ENCODE results near the gene SDF2.
"Not testable (repeated sequence)": the region's sequence is repeated elsewhere in the genome, so short reads cannot be mapped to it uniquely, and the experiment has no call there.

The SDF2 gene

DNA sequence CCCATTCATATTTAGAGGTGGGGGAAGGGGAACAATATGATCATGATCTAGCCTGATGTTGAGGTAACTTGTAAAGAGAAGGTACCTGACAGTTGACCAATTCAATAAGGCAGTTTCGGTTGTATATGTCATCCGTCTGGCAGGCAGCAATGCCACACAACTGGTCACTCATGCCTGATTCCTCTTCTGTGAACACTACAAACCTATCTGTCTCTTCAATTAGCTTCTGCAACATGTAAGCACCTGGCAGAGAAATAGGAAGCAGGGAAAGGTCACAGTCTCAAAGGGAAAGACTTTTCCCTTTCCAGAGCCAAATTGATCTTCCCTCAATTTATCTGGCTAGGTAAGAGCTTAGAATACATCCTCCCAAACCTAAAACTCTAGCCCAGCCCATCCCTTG, 37.6 kb downstream of the SDF2 start:
- DNase-seq: no peak

DNA sequence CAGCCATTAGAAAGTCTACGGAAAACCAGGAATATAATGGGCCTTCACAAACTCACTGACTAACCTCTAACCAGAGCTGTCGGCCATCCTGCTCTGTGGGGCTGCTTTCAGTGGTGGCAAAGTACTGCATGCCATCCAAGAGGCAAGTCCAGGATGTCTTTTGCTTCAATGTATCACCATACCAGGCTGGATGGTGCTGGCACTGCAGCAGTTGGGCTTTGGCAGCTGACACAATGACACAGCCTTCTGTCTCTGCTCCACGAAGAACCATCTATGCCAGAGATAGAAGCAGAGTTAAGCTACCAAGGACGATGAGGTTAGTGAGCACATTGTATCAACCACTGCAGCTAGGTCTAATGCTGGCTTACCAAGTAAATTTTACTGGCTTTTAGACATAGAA, 38.0 kb downstream of the SDF2 start:
- DNase-seq: no peak

- DNase-seq: no peak
These were observed 39.5 kb downstream of the SDF2 start for GRCh38 chr17:28622186-28622585.

DNA sequence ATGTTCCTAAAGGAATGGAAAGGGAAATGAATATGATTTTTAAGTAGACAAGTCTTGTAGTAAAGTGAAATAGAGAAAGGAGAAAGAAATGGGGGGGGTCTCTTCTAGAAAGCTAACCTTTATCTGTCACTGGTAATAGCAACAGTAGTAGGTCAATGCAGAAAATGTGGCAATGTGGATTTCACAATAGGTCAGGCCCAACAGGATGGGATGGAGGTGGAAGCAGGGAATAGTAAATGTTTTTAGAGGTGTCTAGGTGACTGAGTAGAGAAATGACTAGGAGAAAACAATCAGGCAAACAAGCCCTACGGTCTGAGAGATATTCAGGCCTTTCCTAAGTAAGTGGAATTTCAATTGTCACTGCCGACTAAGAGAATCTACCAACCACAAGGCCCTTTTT, 41.7 kb downstream of the SDF2 start:
- DNase-seq: no peak

DNA sequence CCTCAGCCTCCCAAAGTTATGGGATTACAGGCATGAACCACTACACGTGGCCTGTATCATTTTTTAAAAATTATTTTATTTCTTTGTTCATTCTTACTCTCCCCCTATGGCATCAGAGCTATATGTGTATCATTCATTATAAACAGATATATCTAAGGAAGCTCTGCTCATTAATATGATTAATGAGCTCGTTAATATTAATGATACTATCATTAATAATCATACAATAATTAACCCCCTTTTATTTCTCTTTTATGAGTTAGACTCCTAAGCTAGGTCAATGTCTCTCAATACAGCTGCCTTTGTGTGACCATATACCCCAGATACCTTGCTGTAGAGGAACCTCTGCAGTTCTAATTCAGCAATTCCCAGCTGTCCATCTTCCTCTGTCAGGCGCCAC, 43.2 kb downstream of the SDF2 start:
- DNase-seq: no peak

DNA sequence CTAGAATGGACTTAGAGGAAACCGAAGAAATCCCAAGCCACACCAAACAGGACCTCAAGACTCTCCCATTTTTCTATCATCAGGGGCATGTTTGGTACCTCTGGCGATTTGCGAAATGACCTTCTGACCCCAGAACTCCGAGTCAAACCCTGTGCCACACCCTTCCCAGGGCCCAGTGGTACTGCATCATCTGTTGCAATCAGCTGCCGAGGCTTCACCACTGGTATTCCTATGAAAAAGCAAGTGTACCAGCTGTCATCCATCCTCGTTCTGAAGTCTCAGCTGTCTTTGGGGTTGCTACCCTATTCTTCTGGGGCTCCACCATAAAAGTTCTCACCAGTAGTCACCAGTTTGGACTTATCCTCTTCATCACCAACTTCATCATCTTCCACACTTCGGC, 45.4 kb downstream of the SDF2 start:
- DNase-seq: no peak

- no peak for DNase-seq
These were observed 46.3 kb downstream of the SDF2 start for GRCh38 chr17:28615260-28615940.

- DNase-seq: no peak
These were observed 47.8 kb downstream of the SDF2 start, which contains the start of gene RSKR for GRCh38 chr17:28613931-28614381. Gene RSKR (minus strand): TSS chr17:28614185. CDS start chr17:28614161, 24 bp downstream.

GRCh38 chr17:28612936-28613872, 48.5 kb downstream of the SDF2 start:
- peak; percentile 57 for DNase-seq

- DNase-seq: no peak
These were observed 49.2 kb downstream of the SDF2 start for GRCh38 chr17:28612531-28612930.

- no peak for DNase-seq
These were observed 51.3 kb downstream of the SDF2 start for GRCh38 chr17:28610376-28610775.

DNA sequence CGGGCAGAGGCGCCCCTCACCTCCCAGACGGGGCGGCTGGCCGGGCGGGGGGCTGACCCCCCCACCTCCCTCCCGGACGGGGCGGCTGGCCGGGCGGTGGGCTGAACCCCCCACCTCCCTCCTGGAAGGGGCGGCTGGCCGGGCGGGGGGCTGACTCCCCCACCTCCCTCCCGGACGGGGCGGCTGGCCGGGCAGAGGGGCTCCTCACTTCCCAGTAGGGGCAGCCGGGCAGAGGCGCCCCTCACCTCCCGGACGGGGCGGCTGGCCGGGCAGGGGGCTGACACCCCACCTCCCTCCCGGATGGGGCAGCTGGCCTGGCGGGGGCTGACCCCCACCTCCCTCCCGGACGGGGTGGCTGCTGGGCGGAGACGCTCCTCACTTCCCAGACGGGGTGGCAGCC, 57.7 kb downstream of the SDF2 start:
- DNase-seq: not testable (repeated sequence)

- DNase-seq: peak; percentile 72
These were observed 62.2 kb downstream of the SDF2 start for GRCh38 chr17:28599311-28600184.

DNA sequence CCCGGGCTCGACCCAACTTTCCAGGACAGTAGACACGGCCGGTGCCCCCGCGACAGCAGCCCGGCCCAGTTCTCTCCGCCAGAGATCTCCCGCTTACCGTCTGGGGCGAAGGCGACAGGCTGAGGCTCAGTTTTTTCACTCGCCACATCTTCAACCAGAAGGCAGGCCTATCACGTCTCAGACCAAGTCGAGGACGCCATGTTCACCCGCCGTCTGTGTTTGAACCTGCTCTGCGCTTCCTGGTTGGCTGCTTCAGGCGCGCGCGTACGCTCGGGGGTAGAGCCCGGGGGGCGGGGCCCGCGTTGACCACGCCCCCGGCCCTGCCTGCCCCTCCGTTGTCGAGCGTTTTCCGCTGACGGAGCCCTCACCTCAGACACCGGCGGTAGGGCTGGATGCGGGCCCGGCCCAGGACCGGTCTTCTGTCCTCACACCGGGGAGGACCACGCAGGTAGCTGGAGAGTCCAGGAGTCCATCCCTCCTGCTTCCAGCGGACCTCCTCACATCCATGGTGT, 62.9 kb downstream of the SDF2 start, which contains the start of gene SPAG5:
Gene SPAG5, minus strand, starts transcription at position 227 of the 512 bp plus-strand sequence. Its CDS starts 79 bp downstream, at position 148.
- DNase-seq: peak; percentile 95

DNA sequence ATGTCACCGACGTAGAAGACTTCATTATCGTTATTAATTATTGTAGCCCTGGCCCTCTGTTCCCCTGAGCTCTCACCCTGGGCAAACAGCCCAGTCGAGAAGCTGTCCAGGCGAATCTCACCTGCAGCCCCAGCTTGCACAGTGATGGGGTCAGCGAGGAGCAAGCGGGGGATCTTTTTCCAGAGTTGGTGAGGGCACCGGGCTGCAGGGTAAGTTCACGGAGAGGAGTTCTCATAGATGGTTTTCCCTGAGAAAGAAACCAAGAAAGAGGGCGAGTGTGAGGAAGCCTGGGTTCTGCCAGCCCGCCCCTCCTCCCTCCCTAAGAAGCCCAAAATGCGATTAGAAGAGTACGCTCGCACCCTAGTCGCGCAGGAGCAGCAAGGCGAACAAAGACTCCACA, 63.3 kb downstream of the SDF2 start:
- no peak for DNase-seq

Measured in CD4-positive, alpha-beta T cell treated with Interleukin-17A for 1 hour (primary cell).